ENCODE measurements around the gene FDX2. TPM values are rescaled to one million over a fixed set of nuclear protein-coding genes. Genes with fewer than 3 reads are reported as not detected.

The FDX2 gene
- total and polyA plus RNA-seq, 2 of the 13 experiments (the other 11 are each of a cell fraction or from before 2014, with no cell fraction given) = 21.0 to 24.7 TPM

GRCh38 chr19:10289167-10289835, 26.5 kb downstream of the FDX2 start (continued):
- TF ChIP-seq, protein P1, sequence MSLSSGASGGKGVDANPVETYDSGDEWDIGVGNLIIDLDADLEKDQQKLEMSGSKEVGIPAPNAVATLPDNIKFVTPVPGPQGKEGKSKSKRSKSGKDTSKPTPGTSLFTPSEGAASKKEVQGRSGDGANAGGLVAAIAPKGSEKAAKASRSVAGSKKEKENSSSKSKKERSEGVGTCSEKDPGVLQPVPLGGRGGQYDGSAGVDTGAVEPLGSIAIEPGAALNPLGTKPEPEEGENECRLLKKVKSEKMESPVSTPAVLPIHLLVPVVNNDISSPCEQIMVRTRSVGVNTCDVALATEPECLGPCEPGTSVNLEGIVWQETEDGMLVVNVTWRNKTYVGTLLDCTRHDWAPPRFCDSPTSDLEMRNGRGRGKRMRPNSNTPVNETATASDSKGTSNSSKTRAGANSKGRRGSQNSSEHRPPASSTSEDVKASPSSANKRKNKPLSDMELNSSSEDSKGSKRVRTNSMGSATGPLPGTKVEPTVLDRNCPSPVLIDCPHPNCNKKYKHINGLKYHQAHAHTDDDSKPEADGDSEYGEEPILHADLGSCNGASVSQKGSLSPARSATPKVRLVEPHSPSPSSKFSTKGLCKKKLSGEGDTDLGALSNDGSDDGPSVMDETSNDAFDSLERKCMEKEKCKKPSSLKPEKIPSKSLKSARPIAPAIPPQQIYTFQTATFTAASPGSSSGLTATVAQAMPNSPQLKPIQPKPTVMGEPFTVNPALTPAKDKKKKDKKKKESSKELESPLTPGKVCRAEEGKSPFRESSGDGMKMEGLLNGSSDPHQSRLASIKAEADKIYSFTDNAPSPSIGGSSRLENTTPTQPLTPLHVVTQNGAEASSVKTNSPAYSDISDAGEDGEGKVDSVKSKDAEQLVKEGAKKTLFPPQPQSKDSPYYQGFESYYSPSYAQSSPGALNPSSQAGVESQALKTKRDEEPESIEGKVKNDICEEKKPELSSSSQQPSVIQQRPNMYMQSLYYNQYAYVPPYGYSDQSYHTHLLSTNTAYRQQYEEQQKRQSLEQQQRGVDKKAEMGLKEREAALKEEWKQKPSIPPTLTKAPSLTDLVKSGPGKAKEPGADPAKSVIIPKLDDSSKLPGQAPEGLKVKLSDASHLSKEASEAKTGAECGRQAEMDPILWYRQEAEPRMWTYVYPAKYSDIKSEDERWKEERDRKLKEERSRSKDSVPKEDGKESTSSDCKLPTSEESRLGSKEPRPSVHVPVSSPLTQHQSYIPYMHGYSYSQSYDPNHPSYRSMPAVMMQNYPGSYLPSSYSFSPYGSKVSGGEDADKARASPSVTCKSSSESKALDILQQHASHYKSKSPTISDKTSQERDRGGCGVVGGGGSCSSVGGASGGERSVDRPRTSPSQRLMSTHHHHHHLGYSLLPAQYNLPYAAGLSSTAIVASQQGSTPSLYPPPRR (CRISPR knock-in tag; IDR thresholded peaks at IDR 0.05; ENCODE audit: borderline replicate concordance) = peak; percentile 46; the same call in 1 of the 2 replicates
- TF ChIP-seq RARA (CRISPR knock-in tag; IDR thresholded peaks at IDR 0.05) = 0 out of 2 replicates have a peak, but pooled peaks have one; percentile 25
- TF ChIP-seq TP53 (CRISPR knock-in tag; conservative IDR thresholded peaks at IDR 0.05) = no peak
- no peak for TF ChIP-seq KMT2A (CRISPR knock-in tag; IDR thresholded peaks at IDR 0.05)
- TF ChIP-seq ZNF510 (CRISPR knock-in tag; IDR thresholded peaks at IDR 0.05; ENCODE audit: low read depth) = 0 out of 2 replicates have a peak, but pooled peaks have one; percentile 53
- peak; percentile 37; the same call in 1 of the 2 replicates for TF ChIP-seq HINFP (CRISPR knock-in tag; IDR thresholded peaks at IDR 0.05; ENCODE audit: low read depth)
- TF ChIP-seq, protein P2, sequence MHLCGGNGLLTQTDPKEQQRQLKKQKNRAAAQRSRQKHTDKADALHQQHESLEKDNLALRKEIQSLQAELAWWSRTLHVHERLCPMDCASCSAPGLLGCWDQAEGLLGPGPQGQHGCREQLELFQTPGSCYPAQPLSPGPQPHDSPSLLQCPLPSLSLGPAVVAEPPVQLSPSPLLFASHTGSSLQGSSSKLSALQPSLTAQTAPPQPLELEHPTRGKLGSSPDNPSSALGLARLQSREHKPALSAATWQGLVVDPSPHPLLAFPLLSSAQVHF (CRISPR knock-in tag; IDR thresholded peaks at IDR 0.05) = no peak
- no peak for TF ChIP-seq CHD2 (IDR thresholded peaks at IDR 0.05; ENCODE audit: low read depth, low read length)
- 0 out of 2 replicates have a peak, but pooled peaks have one; percentile 57 for TF ChIP-seq DNMT3B (CRISPR knock-in tag; conservative IDR thresholded peaks at IDR 0.05)
- no peak for TF ChIP-seq ZNF572 (CRISPR knock-in tag; IDR thresholded peaks at IDR 0.05)
- TF ChIP-seq ZNF441 (CRISPR knock-in tag; IDR thresholded peaks at IDR 0.05; ENCODE audit: borderline replicate concordance) = peak; percentile 30; the same call in 1 of the 2 replicates
- no peak for TF ChIP-seq NFKBIZ (CRISPR knock-in tag; IDR thresholded peaks at IDR 0.05)
- 0 out of 2 replicates have a peak, but pooled peaks have one; percentile 5 for TF ChIP-seq ZHX2 (IDR thresholded peaks at IDR 0.05; ENCODE audit: low read depth)
- 0 out of 2 replicates have a peak, but pooled peaks have one; percentile 56 for TF ChIP-seq ZHX2 (CRISPR knock-in tag; IDR thresholded peaks at IDR 0.05; ENCODE audit: borderline replicate concordance)
- TF ChIP-seq SP140L (CRISPR knock-in tag; IDR thresholded peaks at IDR 0.05; ENCODE audit: borderline replicate concordance) = no peak
- peak; percentile 35; the same call in 1 of the 2 replicates for TF ChIP-seq ZNF12 (CRISPR knock-in tag; IDR thresholded peaks at IDR 0.05)
- 0 out of 2 replicates have a peak, but pooled peaks have one; percentile 78 for TF ChIP-seq RNF2 (conservative IDR thresholded peaks at IDR 0.05; ENCODE audit: low read depth)
